GM21737 (cell line): ENCODE measurements around the gene PPP2R2C.

Source experiments
- ATAC-seq: cut with Tn5 transposase; IDR thresholded peaks from one replicate; pipeline ENCODE4 v1.9.1; 2021; ENCODE audit warnings: mild to moderate bottlenecking, moderate library complexity; ENCODE audit not compliant: unreplicated experiment

PPP2R2C gene

GRCh38 chr4:6316461-6317003, 155.9 kb downstream of the PPP2R2C start:
- no peak for ATAC-seq

GRCh38 chr4:6313216-6313615, 159.2 kb downstream of the PPP2R2C start:
- ATAC-seq = no peak

GRCh38 chr4:6309777-6310176, 162.6 kb downstream of the PPP2R2C start:
- ATAC-seq = no peak

- ATAC-seq = no peak
Observed at GRCh38 chr4:6308899-6309643, 163.3 kb downstream of the PPP2R2C start.

- ATAC-seq = no peak
Observed at GRCh38 chr4:6307891-6308290, 164.5 kb downstream of the PPP2R2C start.

- no peak for ATAC-seq
Observed at GRCh38 chr4:6307230-6307629, 165.2 kb downstream of the PPP2R2C start.

GRCh38 chr4:6306299-6306698, 166.1 kb downstream of the PPP2R2C start:
- ATAC-seq = no peak

GRCh38 chr4:6303943-6304342, 168.5 kb downstream of the PPP2R2C start:
- no peak for ATAC-seq

- ATAC-seq = no peak
Observed at GRCh38 chr4:6302869-6303268, 169.5 kb downstream of the PPP2R2C start.

- no peak for ATAC-seq
Observed at GRCh38 chr4:6301732-6302442, 170.5 kb downstream of the PPP2R2C start.

- no peak for ATAC-seq
Observed at GRCh38 chr4:6301051-6301731, 171.2 kb downstream of the PPP2R2C start.

- ATAC-seq = no peak
Observed at GRCh38 chr4:6300359-6300758, 172.1 kb downstream of the PPP2R2C start.

GRCh38 chr4:6299875-6300274, 172.5 kb downstream of the PPP2R2C start:
- no peak for ATAC-seq

GRCh38 chr4:6298852-6299251, 173.6 kb downstream of the PPP2R2C start:
- no peak for ATAC-seq

GRCh38 chr4:6298035-6298434, 174.4 kb downstream of the PPP2R2C start:
- ATAC-seq = no peak

- ATAC-seq = no peak
Observed at GRCh38 chr4:6297266-6297815, 175.1 kb downstream of the PPP2R2C start.

GRCh38 chr4:6296026-6296425, 176.4 kb downstream of the PPP2R2C start:
- no peak for ATAC-seq

GRCh38 chr4:6295495-6295894, 176.9 kb downstream of the PPP2R2C start:
- no peak for ATAC-seq

- ATAC-seq = no peak
Observed at GRCh38 chr4:6294705-6295421, 177.6 kb downstream of the PPP2R2C start.

- no peak for ATAC-seq
Observed at GRCh38 chr4:6293661-6294060, 178.8 kb downstream of the PPP2R2C start.

GRCh38 chr4:6293097-6293445, 179.3 kb downstream of the PPP2R2C start:
- ATAC-seq = no peak
